HTR-8/SVneo (cell line): ENCODE data around the gene SNAPIN.
"Not testable (repeated sequence)": the region's sequence is repeated elsewhere in the genome, so short reads cannot be mapped to it uniquely, and the experiment has no call there.

Experiments
- DNase-seq: peaks from one replicate; pipeline ENCODE4 v3.0.0; 2011; ENCODE audit warnings: low spot score, mixed read lengths; ENCODE audit not compliant: insufficient read length
- FAIRE-seq: peaks from 2 replicates; lab custom pipeline; 2011; peaks lifted over from hg19 to GRCh38; lab: Jason Lieb, UNC

The SNAPIN gene

GRCh38 chr1:153626477-153626903 lies 32.0 kb upstream of the SNAPIN start:
- no peak for DNase-seq
- FAIRE-seq: no peak

- DNase-seq (peak; percentile 93), FAIRE-seq (no peak)
Measured at GRCh38 chr1:153626904-153627714, 31.4 kb upstream of the SNAPIN start, which contains the start of gene S100A13. TSS of gene S100A13 (minus strand) at chr1:153627505. CDS start at chr1:153626472, 1,033 bp downstream.

- no peak for DNase-seq
- no peak for FAIRE-seq
Measured at GRCh38 chr1:153627715-153628626, 30.5 kb upstream of the SNAPIN start, which contains the start of gene S100A1. TSS of gene S100A1 (plus strand) at chr1:153628434. CDS start at chr1:153630522, 2,088 bp downstream.

- no peak for DNase-seq
- no peak for FAIRE-seq
Measured at GRCh38 chr1:153628638-153629342, 29.7 kb upstream of the SNAPIN start.

- FAIRE-seq: no peak
- no peak for DNase-seq
Measured at GRCh38 chr1:153629343-153629665, 29.2 kb upstream of the SNAPIN start.

- FAIRE-seq (no peak), DNase-seq (no peak)
Measured at GRCh38 chr1:153629971-153630370, 28.5 kb upstream of the SNAPIN start.

- DNase-seq: no peak
- FAIRE-seq: no peak
Measured at GRCh38 chr1:153630384-153630783, 28.1 kb upstream of the SNAPIN start.

- no peak for DNase-seq
- no peak for FAIRE-seq
Measured at GRCh38 chr1:153631047-153632022, 27.2 kb upstream of the SNAPIN start.

- DNase-seq: no peak
- no peak for FAIRE-seq
Measured at GRCh38 chr1:153633161-153633753, 25.2 kb upstream of the SNAPIN start.

- DNase-seq (peak; percentile 87), FAIRE-seq (no peak)
Measured at GRCh38 chr1:153633754-153634665, 24.5 kb upstream of the SNAPIN start, which contains the start of gene CHTOP. TSS of gene CHTOP (plus strand) at chr1:153634066. CDS start at chr1:153636589, 2,523 bp downstream.

- no peak for DNase-seq
- FAIRE-seq: no peak
Measured at GRCh38 chr1:153635872-153636271, 22.6 kb upstream of the SNAPIN start.

GRCh38 chr1:153636312-153636711 lies 22.2 kb upstream of the SNAPIN start:
- no peak for DNase-seq

GRCh38 chr1:153638261-153638660 lies 20.2 kb upstream of the SNAPIN start:
- DNase-seq: no peak
- FAIRE-seq: no peak

More at GRCh38 chr1:153636312-153636711, 22.2 kb upstream of the SNAPIN start:
- no peak for FAIRE-seq

GRCh38 chr1:153639280-153639679 lies 19.2 kb upstream of the SNAPIN start:
- no peak for DNase-seq
- FAIRE-seq: no peak

GRCh38 chr1:153640213-153640612 lies 18.3 kb upstream of the SNAPIN start:
- not testable (repeated sequence) for DNase-seq, FAIRE-seq

- DNase-seq (no peak), FAIRE-seq (no peak)
Measured at GRCh38 chr1:153640861-153641260, 17.6 kb upstream of the SNAPIN start.

GRCh38 chr1:153642161-153642560 lies 16.3 kb upstream of the SNAPIN start:
- no peak for DNase-seq
- FAIRE-seq: no peak

- DNase-seq (no peak), FAIRE-seq (no peak)
Measured at GRCh38 chr1:153643100-153643499, 15.4 kb upstream of the SNAPIN start.
